NCI-H1092 (cell line): ENCODE results near the gene BABAM1.

Source experiments
- DNase-seq: peaks from one replicate; lab custom pipeline; 2025; lab: John Stamatoyannopoulos, UW

BABAM1 gene

GRCh38 chr19:17324357-17325114 is 57.3 kb downstream of the BABAM1 start:
- no peak for DNase-seq

DNA sequence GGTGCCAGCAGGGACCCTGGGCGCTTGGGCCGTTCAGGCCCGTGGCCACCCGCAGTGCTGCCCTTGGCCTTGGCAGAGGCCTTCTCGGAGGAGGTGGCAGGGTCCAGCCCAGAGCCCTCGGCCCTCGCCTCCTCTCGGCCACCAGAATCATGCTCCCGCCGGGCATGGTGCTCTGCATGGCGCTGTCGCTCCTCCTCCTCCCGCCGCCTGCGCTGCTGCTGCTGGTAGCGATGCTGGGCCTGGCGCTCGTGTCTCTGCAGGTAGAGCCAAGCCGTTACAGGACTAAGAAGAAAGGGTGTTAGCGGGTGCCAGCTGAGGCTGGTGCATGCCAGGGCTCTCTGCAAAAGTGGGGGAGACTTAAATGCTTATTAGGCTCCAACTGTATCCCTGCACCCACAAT is 57.9 kb downstream of the BABAM1 start:
- DNase-seq: no peak

DNA sequence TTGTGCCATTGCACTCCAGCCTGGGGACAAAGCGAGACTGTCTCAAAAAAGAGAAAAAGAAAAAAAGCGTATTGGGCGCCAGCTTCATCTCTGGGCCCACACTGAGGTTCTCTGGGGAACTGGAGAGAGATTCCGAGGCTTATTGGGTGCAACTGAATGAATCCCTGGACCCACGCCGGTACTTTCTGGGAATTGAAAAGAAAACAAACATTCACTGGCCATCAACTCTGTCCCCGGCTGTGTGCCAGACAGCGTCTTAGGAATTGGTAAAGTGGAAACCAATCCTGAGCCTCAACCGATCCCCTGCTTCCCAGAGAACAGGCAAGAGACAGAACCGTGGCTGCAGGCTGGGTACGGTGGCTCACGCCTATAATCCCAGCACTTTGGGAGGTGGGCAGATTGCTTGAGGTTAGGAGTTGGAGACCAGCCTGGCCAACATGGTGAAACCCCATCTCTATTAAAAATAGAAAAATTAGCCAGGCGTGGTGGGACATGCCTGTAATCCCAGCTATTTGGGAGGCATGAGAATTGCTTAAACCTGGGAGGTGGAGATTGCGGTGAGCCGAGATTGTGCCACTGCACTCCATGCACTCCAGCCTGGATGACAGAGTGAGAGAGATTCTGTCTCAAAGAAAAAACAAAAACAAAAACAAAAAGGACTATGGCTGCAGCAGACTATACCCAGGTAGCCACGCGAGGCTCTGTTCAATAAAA is 58.8 kb downstream of the BABAM1 start:
- no peak for DNase-seq

DNA sequence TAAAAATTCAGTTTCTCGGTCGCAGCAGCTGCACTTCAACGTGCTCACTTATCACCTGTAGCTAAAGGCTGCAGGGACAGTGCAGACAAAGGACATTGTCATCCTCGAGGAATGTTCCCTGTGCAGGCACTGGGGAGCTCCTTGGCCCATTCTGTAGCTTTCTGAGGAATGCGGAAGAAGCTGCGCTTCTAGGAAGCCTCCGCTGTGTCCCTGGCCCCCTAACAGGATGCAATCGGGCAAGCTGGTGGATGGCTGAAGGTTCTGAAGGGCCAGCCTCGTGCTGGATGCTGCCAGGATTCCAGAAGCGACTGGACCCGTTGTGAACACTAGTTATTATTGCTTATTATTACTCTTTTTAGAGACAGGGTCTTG is 59.3 kb downstream of the BABAM1 start:
- no peak for DNase-seq

DNA sequence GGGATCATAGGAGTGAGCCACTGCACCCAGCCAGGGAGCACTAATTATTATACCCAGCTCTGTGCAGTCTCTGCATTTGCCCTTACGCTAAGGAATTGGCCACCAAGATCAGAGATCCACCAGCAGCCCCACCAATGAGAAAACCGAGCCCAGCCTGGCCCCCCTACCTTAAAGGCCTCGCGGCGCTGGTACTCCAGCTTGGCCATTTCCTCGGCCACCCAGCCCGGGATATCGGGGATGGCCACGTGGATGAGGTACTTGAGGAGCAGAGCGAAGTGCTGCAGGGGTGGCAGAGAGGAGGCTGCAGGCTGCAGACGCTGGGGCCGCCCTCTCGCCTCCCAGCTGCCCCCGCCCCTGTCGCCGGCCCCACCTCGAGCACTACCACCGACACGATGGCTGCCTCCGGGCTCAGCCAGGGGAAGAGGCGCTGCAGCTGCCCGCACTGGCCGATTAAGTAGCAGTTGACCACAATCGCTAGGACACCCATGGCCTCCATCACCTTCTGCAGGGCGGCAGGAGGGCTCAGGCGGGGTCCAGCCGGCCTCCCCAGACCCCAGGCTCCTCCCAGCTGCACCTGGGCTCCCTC is 59.9 kb downstream of the BABAM1 start:
- no peak for DNase-seq

DNA sequence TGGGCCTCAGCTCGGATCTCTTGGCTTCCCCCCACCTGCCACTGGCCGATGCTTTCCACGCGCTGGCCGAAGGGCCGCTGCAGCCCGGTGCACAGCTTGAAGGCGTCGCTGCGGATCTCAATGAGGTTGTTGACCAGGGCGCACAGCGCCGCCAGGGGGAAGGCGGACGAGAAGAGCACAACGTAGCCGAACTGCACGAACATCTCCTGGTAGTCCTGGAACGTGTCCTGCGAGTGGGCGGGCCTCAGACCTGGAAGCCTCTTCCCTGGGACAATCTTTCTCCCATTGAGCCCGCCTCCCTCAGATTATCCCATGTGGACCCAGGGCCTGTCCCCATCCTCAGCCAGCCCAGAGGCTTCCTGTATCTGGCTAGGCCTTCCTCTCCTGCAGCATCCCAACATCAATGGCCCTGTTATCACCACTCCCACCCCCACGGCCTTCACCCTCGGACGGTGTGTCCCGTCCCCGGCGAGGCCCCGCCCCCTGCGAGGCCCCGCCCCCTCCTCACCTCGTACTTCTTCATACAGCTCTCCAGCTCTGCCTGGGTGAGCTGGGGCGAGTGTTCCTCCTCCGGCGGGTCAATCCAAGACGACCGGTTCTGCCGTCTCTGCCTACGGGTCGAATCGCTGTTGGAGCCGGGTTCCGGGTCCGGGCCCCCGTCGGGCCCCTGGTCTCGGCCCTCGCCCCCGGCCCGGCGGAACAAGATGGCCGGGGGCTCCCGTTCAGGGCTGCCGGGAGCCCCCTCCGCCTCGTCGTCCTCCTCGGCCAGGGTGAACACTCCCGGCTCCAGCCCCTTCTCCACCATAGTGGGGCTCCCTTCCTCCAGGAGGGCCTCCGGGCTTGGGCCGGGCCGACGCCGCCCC is 60.6 kb downstream of the BABAM1 start:
- no peak for DNase-seq
